HL-60 (cell line): ENCODE measurements around the gene CCDC197.

Experiments used
- CTCF ChIP-seq: IDR thresholded peaks from one replicate; pipeline ENCODE4 v1.5.1; 2011; ENCODE audit warnings: low read length, control low read depth, inconsistent platforms; ENCODE audit not compliant: insufficient read depth
- GABPA ChIP-seq: IDR thresholded peaks from 2 replicates; pipeline ENCODE4 v1.6.1; 2012; ENCODE audit warnings: low read depth
- POLR2AphosphoS5 ChIP-seq: IDR thresholded peaks from 2 replicates; pipeline ENCODE4 v1.6.1; 2012; ENCODE audit warnings: low read depth
- REST ChIP-seq: IDR thresholded peaks from 2 replicates; pipeline ENCODE4 v1.6.1; 2012; ENCODE audit warnings: low read depth; ENCODE audit not compliant: insufficient replicate concordance
- SPI1 ChIP-seq: IDR thresholded peaks from 2 replicates; pipeline ENCODE4 v1.6.1; 2012; ENCODE audit warnings: low read depth, mild to moderate bottlenecking, borderline replicate concordance

- TF ChIP-seq CTCF, result no peak
- TF ChIP-seq POLR2AphosphoS5, result no peak
- no peak for TF ChIP-seq REST
- no peak for TF ChIP-seq GABPA
- TF ChIP-seq SPI1, result no peak
These were observed 57.3 kb downstream of the CCDC197 start for GRCh38 chr14:94054401-94054800.
